Hepatocyte (in vitro differentiated cells): ENCODE data around the gene ZNF407. TPM values are rescaled to one million over a fixed set of nuclear protein-coding genes. Genes with fewer than 3 reads are reported as not detected.

Experiments
- DNase-seq: peaks from one replicate; pipeline ENCODE4 v3.0.0-alpha.2; 2016; ENCODE audit warnings: low spot score
- H2AFZ ChIP-seq: fragments of 200-600 bp; sonication (generic); 2 replicates; pipeline ENCODE4 v1.6.0; 2016; ENCODE audit warnings: antibody characterized with exemption, mild to moderate bottlenecking
- H3K27ac ChIP-seq: fragments of 200-600 bp; sonication (generic); 2 replicates; pipeline ENCODE4 v1.5.1; 2016; ENCODE audit warnings: mild to moderate bottlenecking
- H3K27me3 ChIP-seq: fragments of 200-600 bp; sonication (generic); 2 replicates; pipeline ENCODE4 v1.6.1; 2016
- H3K36me3 ChIP-seq: fragments of 200-600 bp; sonication (generic); replicated peaks from 2 replicates; pipeline ENCODE4 v1.5.1; 2016; ENCODE audit warnings: low read depth; ENCODE audit not compliant: insufficient read depth
- H3K4me1 ChIP-seq: fragments of 200-600 bp; sonication (generic); 2 replicates; pipeline ENCODE4 v1.5.1; 2016; ENCODE audit warnings: mild to moderate bottlenecking, moderate library complexity; ENCODE audit not compliant: insufficient read depth
- H3K4me2 ChIP-seq: fragments of 200-600 bp; sonication (generic); 2 replicates; pipeline ENCODE4 v1.6.0; 2016
- H3K4me3 ChIP-seq: fragments of 200-600 bp; sonication (generic); 2 replicates; pipeline ENCODE4 v1.5.1; 2016; ENCODE audit warnings: mild to moderate bottlenecking
- H3K79me2 ChIP-seq: fragments of 200-600 bp; sonication (generic); 2 replicates; pipeline ENCODE4 v1.6.0; 2017; ENCODE audit warnings: mild to moderate bottlenecking
- H3K9me2 ChIP-seq: fragments of 200-600 bp; sonication (generic); replicated peaks from 2 replicates; pipeline ENCODE4 v1.6.0; 2017; ENCODE audit warnings: mild to moderate bottlenecking; ENCODE audit not compliant: insufficient read depth
- H3K9me3 ChIP-seq: fragments of 200-600 bp; sonication (generic); 2 replicates; pipeline ENCODE4 v1.5.1; 2016; ENCODE audit warnings: low read depth, mild to moderate bottlenecking
- H4K20me1 ChIP-seq: fragments of 200-600 bp; sonication (generic); 2 replicates; pipeline ENCODE4 v1.6.0; 2016; ENCODE audit warnings: mild to moderate bottlenecking; ENCODE audit not compliant: insufficient read depth, poor library complexity, severe bottlenecking
- EZH2 ChIP-seq: fragments of 200-600 bp; sonication (generic); IDR thresholded peaks from 2 replicates; pipeline ENCODE4 v1.6.1; 2016; ENCODE audit warnings: antibody characterized with exemption, mild to moderate bottlenecking, borderline replicate concordance
- EZH2phosphoT487 ChIP-seq: fragments of 200-600 bp; sonication (generic); IDR thresholded peaks from one replicate; pipeline ENCODE4 v1.6.1; 2018; ENCODE audit warnings: antibody characterized with exemption, mild to moderate bottlenecking, low read depth, moderate library complexity; ENCODE audit not compliant: unreplicated experiment, severe bottlenecking
- WGBS: methylation state at CpG from one replicate; pipeline ENCODE4 v1.1.6; 2016; ENCODE audit warnings: low lambda C conversion rate; ENCODE audit errors: missing lambda C conversion rate; 5-methylcytosine and 5-hydroxymethylcytosine counted together
- polyA plus RNA-seq: library from polyadenylated mRNA; unstranded; fragments of >200 nt; fragmentation: Nextera tagmentation; extraction: Ambion mirVana; gene quantifications from 2 replicates; pipeline ENCODE4 v1.2.1, GENCODE V29; 2016
- total RNA-seq: library from RNA; depleted of rRNA; stranded (reverse); fragments of >200 nt; gene quantifications from 2 replicates; pipeline ENCODE4 v1.2.3, GENCODE V29; 2014
- TF ChIP-seq, protein P1 (sequence below): fragments of 200-600 bp; sonication (generic); IDR thresholded peaks from 2 replicates; pipeline ENCODE4 v1.5.1; 2016; ENCODE audit warnings: antibody characterized with exemption, mild to moderate bottlenecking; ENCODE audit not compliant: poor library complexity

The ZNF407 gene
- total and polyA plus RNA-seq, 2 experiments from 2014 or later: 3.2 to 12.4 TPM

DNA sequence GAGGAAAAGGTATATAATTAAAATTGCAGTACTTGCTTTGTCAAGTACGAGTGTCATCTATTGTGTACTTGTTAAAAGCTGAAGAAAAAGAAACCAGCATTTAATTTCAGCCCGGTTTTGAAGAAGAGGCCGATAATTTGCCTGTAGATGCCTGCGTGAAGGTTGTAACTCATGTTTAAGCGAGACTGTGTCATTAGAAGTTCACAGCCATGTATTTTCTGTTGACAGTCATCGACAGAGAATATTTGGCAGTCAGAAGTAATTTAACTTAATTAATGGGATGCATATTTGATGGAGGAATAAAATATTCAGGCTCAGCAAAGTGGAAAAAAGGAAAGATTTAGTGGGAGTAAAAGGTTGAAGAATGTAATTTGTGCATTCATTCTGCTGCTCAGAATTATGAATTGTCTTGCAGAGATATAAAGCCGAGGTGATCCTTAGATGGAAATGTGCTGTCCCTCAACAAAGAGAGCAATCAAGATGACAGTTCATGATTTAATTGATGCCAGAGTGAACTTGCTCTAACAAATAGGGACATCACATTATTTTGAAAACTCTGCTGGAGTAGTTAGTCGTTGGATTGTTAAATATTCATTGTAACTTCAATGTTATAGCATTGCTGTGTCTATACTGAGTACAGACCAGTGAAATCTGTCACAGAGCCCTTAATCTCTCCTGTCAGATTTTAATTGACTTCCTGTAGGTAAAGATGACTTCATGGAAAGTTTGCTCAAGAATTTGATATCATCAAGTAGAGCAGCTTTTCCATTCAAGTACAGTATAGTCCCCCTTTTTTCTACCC is 53.9 kb downstream of the ZNF407 start:
- Histone ChIP-seq H3K9me2 (no peaks in the 10 kb centered on the region), H3K27me3 (no peaks in the 10 kb centered on the region), H3K27ac (no peak overlapping the region), H4K20me1 (no peaks in the 10 kb centered on the region), H2AFZ (no peak overlapping the region), H3K4me3 (no peak overlapping the region), H3K9me3 (no peaks in the 10 kb centered on the region), H3K4me1 (no peaks in the 10 kb centered on the region), H3K79me2 (no peaks in the 10 kb centered on the region), H3K4me2 (no peak overlapping the region), H3K36me3 (no peaks in the 10 kb centered on the region)
- no peak for TF ChIP-seq EZH2phosphoT487
- WGBS: 85% methylated on average over 8 of the region's 8 CpGs
- no peak for DNase-seq

DNA sequence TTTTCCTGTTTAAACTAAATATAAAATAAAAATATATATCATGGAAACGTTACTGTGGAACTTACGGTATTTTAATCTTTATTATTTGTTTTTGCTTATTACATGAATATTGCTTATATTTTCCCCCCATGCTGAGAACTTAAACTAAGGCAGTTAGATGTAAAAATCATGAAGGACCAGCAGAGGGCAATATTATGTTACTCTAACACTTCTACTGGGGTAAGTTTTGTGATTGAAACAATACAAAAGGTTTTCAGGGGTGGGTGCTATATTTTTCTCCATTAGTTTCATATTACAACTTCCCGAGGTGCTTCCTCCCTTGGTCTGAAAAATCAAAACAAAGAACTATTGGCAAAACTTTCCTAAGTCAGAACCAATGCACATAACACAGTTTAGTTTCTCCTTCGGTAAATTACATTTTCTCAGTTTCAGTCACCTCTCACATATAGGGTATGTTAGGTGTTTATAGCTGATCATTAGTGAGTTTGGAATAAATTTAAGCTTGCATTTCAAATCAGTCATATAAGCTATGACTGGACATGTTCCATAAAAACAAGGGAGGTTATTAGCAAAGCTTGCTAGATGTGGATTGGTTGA is 54.8 kb downstream of the ZNF407 start:
- Histone ChIP-seq H2AFZ (no peak overlapping the region), H3K9me3 (no peaks in the 10 kb centered on the region), H3K36me3 (no peaks in the 10 kb centered on the region), H3K27me3 (no peaks in the 10 kb centered on the region), H3K4me2 (no peak overlapping the region), H3K9me2 (no peaks in the 10 kb centered on the region), H3K4me3 (no peak overlapping the region), H3K79me2 (no peaks in the 10 kb centered on the region), H3K27ac (no peak overlapping the region), H3K4me1 (no peaks in the 10 kb centered on the region), H4K20me1 (no peaks in the 10 kb centered on the region)
- TF ChIP-seq, protein P1, sequence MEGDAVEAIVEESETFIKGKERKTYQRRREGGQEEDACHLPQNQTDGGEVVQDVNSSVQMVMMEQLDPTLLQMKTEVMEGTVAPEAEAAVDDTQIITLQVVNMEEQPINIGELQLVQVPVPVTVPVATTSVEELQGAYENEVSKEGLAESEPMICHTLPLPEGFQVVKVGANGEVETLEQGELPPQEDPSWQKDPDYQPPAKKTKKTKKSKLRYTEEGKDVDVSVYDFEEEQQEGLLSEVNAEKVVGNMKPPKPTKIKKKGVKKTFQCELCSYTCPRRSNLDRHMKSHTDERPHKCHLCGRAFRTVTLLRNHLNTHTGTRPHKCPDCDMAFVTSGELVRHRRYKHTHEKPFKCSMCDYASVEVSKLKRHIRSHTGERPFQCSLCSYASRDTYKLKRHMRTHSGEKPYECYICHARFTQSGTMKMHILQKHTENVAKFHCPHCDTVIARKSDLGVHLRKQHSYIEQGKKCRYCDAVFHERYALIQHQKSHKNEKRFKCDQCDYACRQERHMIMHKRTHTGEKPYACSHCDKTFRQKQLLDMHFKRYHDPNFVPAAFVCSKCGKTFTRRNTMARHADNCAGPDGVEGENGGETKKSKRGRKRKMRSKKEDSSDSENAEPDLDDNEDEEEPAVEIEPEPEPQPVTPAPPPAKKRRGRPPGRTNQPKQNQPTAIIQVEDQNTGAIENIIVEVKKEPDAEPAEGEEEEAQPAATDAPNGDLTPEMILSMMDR: peak; percentile 71
- TF ChIP-seq EZH2phosphoT487: no peak
- peak; percentile 64 for DNase-seq
- 32% methylated on average over 4 of the region's 4 CpGs for WGBS

DNA sequence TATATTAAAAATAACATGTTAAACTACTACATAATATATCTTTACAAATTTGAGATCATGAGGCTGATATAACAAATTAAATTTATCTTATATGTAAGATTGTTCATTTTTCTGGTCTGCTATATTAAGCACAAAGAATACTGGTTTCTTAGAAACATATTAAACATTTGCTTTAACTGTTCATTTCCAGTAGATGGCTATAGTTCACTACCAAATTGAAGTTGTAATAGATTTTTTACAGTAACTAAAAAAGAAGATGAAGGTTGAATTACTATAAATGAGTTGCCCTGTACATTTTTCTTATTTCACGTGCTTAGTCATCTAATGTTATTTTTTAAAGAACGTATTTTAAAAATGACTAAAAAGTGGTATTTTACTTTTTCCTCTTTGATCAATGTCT is 57.0 kb downstream of the ZNF407 start:
- Histone ChIP-seq H3K4me2 (no peak overlapping the region), H3K9me2 (no peaks in the 10 kb centered on the region), H3K36me3 (no peaks in the 10 kb centered on the region), H4K20me1 (no peaks in the 10 kb centered on the region), H3K27me3 (no peaks in the 10 kb centered on the region), H3K79me2 (no peaks in the 10 kb centered on the region), H3K9me3 (no peaks in the 10 kb centered on the region), H3K4me3 (no peak overlapping the region), H3K4me1 (no peaks in the 10 kb centered on the region), H3K27ac (no peak overlapping the region), H2AFZ (no peak overlapping the region)
- TF ChIP-seq, protein P1: peak; percentile 60
- no peak for TF ChIP-seq EZH2
- WGBS: 67% methylated on average over 2 of the region's 2 CpGs
- no peak for DNase-seq

DNA sequence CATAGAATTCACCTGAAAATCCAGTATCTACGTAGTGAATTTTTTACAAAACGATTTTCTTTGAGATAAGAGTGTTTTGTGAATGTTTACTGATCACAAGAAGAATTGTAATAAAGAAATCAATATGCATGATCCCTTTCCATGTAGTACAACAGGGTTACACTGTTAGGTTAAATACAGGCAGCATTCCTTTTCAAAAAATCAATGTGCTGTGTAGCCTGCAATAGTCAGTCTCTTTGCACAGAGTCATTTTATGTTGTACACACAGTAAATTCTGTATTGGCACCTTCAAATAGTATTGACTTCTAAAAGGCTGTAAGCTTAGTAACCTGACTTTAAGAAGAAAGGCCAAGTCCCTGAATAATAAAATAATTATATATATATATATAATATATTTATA is 63.3 kb downstream of the ZNF407 start:
- no peaks in the 10 kb centered on the region for H3K27me3 ChIP-seq
- H3K4me1 ChIP-seq: no peaks in the 10 kb centered on the region
- TF ChIP-seq EZH2phosphoT487: no peak
- TF ChIP-seq EZH2: no peak
- TF ChIP-seq, protein P1: no peak
- H3K79me2 ChIP-seq: no peaks in the 10 kb centered on the region
- H4K20me1 ChIP-seq: no peaks in the 10 kb centered on the region
- no peak overlapping the region for H3K4me2 ChIP-seq
- H2AFZ ChIP-seq: no peak overlapping the region
- no peak overlapping the region for H3K27ac ChIP-seq
- 67% methylated on average over 2 of the region's 2 CpGs for WGBS
- no peak overlapping the region for H3K4me3 ChIP-seq
- H3K9me2 ChIP-seq: no peaks in the 10 kb centered on the region
- H3K36me3 ChIP-seq: no peaks in the 10 kb centered on the region
- no peak for DNase-seq
- H3K9me3 ChIP-seq: no peaks in the 10 kb centered on the region
